Left kidney (tissue), 2 donors: ENCODE measurements around the gene CACNA1B. TPM values are rescaled to one million over a fixed set of nuclear protein-coding genes. Genes with fewer than 3 reads are reported as not detected.

Experiments
- DNase-seq: peaks from one replicate; pipeline ENCODE4 v3.0.0-alpha.2; 2013
- polyA plus RNA-seq: library from polyadenylated mRNA; unstranded; fragments of 120-200 nt; gene quantifications from one replicate; pipeline ENCODE4 v1.2.1, GENCODE V29; 2013; ENCODE audit not compliant: insufficient read length

The CACNA1B gene
- polyA plus RNA-seq, 1 donor = 0.52 TPM

DNA sequence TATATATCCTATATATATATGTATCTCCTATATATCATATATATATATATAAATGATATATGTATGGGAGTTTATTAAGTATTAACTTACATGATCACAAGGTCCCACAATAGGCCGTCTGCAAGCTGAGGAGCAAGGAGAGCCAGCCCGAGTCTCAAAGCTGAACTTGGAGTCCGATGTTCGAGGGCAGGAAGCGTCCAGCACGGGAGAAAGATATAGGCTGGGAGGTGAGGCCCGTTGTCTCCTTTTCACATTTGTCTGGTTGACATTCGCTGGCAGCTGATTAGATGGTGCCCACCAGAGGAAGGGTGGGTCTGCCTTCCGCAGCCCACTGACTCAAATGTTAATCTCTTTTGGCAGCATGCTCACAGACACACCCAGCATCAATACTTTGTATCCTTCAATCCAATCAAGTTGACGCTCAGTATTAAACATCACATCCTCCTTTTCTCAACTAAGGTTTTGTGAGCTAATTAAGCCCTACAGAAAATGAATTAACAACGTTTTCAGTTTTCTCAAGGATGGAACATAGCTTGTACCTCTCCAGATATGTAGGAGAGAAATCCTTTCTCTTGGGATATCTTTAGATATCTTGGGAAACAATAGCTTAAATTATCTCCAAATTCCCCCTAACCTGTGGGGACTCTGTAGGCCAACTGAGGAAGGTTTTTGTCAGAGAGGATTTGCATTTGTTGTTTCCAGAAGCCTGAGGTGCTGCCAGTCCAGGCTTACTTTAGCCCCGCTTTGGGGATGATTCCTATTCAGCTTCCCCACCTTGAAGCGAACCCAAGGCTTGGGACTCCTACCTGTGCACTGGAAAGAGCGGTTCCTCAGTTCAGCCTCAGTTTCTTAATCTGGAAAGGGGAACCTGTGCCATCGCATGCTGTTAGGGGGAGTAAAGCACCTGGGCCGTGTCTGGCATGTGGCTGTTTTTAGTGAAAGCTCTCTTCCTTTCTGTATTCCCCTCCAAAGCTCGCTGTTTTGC is 163.2 kb downstream of the CACNA1B start:
- no peak for DNase-seq

DNA sequence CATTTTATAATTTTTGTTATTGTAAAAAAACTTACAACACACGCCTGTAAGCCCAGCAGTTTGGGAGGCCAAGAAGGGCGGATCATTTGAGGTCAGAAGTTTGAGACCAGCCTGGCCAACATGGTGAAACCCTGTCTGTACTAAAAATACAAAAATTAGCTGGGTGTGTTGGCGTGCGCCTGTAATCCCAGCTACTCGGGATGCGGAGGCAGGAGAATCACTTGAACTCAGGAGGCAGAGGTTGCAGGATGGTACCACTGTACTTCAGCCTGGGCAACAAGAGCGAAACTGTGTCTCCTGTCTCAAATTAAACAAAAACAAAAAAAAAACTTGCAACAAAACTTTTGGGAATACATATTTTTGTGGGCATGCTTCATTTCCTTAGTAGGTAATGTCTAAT is 164.6 kb downstream of the CACNA1B start:
- DNase-seq = no peak

DNA sequence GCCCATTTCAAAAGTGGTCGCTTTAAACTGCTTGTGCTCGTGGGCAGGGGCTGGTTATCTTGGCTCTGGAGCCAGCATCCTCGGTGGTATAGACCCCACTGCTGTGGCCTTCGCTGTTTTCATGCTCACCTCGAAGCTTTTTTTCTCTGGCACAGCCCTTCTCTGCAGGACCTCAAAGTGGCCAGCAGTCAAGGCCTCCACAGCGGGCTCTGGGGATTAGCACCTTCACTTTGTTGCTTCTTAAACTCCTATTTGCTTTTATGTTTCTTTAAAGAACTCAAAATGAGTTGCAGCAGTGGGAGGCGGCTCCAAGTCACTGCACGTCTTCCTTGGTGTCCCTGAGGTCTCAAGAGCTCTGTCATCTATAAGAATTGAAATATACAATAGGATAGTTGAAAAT is 165.1 kb downstream of the CACNA1B start:
- no peak for DNase-seq

DNA sequence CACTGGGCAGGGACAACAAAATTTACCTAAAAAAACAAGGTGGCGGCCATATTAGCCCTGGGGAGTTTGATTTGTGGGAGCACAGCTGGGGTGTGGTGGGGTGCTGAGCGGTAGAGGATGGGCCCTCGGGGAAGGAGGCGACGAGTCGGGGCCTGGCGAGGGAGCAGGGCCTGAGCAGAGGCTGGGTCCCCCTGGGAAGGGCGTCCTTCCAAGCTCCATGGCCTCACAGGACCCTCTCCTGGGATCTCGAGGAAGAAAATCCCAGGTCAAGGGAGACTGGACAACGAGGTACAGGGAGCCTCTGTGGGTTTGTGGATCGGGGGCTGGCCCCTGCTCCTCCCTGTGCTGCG is 165.5 kb downstream of the CACNA1B start:
- no peak for DNase-seq

DNA sequence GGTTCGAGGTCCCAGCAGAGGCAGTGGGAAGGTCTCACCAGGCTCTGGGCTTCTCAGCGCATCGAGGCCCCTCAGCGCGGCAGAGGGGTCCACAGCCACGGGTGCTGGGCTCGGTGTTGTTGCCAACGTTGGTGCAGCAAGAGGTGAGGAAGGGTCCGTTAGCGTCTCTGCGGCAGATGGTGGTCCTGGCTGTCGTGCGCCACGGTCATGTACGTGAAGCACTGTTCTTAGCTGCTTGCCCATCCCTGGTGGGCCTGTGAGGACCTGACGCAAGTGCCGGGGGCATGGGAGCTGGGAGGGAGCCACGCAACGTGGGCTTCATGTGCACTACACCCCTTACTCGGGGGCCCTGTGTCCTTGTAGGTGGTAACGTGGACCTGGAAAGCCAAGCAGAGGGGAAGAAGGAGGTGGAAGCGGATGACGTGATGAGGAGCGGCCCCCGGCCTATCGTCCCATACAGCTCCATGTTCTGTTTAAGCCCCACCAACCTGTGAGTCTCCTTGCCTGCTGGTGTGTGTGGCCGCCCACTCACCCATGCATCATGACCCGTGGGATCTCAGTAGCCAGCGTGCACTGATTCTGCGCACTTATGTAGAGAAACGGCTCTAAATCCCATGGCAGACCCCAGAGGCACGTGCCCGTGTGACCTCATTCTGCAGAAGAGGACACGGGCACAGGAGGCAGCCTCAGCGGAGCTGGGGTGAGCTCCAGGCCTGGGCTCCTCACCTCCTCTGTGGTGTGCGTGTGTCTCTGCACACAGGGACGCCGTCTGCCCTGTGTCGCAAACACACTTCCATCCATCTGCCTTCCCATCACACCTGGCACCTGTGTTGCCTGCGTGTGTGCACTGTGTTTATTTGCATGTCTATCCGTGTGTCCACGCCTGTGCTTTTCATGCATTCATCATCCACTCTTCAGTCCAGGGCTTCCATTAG is 166.1 kb downstream of the CACNA1B start:
- DNase-seq = no peak

DNA sequence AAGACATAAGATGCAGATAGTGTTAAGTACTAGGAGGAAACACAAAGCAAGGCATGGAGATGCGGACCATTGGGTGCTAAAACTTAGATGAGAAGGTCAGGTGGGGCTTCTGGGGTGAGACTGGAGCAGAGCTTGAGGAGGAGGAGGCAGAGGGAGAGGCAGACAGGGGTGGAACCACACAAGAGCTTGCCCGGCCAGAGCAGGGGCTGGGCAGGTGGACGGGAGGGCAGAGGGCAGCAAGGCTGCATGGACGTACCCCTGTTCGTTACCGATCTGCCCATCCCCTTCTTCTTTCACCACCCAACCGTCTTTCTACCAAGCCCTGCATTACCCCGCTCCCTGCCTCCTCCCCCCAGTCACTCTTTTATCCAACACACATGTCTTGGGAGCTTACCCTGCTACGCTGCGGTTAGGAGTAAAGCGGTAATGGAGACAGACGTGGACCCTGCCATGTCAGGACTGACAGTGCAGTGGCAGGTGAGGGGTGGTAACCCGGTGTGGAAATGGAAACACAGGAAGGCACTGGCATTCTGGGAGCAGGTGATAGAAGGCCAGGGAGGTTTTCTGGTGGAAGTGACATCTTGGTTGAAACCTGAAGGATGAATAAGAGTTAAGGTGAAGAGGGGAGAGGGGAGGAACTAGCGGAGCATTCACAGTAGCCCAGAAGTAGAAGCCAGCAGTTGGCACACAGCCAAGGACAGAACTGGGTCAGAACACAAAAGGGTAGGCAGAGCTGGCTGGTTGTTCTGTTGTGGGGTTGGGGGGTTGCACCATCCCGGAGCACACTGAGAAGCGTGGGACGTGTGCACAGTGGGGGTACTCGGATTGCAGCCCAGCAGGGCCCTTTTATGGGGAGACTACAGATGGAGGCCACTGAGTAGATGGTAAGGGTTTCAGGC is 167.2 kb downstream of the CACNA1B start:
- DNase-seq = no peak

DNA sequence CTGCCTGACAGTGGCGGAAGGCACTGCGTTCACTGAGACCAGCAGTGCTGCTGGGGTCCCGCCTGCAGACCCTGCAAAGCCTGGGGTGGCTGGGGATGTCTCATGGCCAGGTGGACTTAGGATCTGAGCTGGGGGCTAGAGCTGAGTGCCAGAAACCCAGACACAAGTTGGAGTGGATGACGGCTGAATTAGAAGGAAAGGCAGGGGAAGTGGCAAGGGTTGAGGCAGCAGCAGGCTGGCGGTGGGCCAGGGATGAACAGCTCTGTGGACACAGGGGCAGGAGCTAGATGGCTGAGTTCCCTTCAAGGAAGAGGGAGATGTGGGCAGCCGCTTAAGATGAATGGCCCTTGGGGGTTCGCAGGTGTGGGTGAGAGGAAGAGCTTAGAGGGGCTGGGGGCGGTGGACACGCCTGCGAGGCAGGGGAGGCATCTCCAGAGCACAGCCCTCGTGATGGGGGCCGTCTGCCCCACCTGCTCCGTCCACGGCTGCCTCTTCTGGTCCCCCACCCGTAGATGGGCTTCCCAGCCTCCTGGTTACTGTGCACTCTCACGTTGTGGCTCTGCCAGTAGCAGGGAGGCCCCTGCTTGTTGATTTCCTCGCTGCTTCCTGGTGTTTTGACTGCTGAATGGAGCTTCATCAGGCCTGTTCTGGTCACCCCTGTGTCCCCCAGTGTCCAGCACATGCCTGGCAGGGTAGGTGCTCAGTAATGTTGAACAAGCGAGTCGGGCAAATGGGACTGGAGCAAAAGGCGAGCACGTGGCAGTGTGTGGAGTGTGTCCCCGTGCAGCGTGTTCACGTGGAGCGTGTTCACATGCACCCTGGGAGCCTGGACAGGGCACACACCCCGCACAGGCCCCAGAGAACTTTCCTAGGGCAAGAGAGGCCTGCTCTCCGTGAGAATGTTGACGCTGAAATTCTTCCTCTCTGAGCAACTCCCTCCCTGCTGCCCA is 168.2 kb downstream of the CACNA1B start:
- DNase-seq = no peak

DNA sequence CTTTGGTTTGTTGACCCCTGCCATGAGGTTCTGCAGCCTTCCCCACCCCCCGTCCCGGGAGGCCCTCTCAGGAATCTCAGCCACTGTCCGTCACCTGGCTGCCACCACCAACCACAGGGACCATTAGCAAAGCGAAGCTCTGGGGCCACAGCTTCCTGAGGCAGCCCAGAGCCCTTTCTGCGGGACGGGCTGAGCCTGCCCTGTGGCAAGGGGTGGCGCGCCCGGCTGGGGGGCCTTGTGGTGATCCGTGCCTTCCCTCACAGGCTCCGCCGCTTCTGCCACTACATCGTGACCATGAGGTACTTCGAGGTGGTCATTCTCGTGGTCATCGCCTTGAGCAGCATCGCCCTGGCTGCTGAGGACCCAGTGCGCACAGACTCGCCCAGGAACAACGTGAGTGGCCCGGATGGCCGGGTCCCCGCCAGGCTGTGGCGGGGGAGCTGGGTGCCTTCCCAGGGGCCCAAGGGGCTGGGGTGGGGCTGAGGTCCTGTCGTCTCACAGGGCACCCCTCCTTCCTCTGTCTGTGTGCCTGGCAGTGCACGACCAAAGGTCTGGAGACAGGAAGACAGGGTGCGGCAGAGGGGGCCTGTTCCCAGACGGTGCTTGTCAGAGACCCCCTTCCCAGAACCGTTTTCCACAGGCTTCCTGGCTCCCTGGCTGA is 169.2 kb downstream of the CACNA1B start:
- no peak for DNase-seq

DNA sequence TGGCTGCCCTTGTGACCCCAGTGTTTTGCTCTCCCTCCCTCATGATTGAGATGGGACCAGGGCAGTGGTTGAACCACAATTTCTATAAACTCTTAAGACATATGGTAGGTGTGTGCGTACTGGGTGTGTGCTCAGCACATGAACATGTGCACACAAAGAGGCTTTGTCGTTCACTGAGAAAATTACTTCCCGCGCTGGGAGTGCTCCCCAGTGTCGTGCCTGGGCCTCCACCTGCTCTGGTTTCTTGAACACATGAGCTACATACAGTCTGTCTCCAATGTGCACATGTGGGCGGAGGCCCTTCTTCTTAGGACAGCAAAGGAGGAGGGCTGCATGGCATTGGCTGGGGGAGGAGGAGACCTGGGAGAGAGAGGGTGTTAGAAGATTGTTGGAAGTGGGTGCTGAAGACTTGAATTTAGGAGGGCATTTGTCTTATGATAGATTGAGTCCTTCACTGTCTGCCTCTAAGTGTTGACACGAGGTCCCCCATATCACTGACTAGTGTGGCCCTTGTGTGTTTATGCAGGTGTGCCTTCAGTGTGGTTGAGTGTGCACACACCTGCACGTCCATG is 170.0 kb downstream of the CACNA1B start:
- DNase-seq = no peak

DNA sequence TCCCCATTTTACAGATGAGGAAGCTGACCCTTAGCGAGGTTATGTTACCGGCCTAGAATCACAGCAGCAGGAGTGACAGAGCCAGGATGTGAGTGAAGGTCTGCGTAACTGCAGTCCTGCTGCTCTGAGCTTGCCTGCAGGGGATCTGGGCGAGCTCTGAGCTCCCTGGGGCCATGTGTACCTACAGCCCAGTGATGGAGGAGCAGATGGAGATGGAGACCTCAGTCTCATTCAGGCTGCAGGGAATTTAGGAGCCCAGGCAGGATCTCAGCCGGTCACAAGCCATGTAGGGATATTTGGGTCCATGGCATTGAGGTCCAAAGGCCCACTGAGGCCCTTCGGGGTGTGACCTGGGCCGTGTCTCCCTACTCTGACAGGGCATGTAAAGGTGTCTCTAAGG is 170.6 kb downstream of the CACNA1B start:
- no peak for DNase-seq

DNA sequence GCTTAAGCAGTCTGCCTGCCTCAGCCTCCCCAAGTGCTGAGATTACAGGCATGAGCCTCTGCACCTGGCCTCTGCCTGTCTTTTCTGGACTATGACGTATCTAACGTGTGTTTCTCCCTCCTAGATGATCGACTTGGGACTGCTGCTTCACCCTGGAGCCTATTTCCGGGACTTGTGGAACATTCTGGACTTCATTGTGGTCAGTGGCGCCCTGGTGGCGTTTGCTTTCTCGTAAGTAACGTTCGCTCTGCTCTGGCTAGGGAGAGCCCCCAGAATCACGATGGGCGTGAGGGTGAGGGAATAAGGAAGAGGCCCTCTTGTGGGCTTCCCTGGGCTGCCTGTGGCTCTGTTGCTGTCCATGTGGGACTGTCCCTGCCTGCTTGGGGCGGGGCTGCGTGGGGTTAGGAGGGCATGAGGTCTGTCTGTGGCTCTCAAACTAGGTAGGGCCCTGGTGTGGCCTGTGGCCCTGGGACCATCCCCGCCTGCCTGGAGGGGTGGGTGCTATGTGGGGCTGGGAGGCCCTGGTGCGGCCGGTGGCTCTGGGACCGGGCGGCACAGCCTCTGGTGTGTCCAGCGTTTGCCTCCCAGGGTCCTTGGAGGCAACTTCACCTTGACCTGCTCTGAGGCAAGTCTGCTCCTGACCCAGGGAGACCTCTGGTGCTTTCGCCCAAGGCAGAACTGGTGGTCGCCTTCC is 171.7 kb downstream of the CACNA1B start:
- no peak for DNase-seq

DNA sequence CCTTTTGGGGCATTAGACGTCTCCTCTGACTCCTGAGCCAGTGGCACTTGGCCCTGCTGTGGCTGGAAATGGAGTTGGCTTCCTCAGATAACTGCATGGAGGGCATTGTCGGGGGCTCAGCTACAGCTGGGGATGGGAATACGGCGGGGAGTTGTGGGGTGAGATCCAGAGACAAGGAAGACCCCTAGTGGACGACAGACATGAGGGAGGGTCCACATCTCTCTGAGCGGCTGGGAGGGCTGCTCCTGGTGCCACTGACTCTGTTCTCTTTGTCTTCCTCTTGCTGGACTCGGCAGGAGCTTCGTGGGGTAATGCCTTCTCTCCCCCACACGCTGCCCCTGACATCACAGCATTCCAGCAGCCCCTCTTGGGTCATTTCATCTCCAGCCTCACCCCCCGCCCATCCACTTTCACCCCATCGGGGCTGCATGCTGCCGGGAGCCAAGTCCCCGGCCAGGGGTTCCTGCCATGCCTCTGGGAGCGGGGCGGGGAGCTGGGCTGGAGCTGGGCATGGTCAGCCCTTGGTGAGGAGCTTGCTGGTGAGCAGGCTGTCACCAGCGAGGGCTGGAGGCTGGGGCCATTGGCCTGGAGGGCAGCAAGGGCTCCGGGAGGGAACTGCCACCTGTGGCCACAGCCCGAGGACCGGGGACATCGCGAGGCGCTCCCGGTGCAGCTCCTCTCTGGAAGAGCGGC is 172.3 kb downstream of the CACNA1B start:
- DNase-seq = no peak

DNA sequence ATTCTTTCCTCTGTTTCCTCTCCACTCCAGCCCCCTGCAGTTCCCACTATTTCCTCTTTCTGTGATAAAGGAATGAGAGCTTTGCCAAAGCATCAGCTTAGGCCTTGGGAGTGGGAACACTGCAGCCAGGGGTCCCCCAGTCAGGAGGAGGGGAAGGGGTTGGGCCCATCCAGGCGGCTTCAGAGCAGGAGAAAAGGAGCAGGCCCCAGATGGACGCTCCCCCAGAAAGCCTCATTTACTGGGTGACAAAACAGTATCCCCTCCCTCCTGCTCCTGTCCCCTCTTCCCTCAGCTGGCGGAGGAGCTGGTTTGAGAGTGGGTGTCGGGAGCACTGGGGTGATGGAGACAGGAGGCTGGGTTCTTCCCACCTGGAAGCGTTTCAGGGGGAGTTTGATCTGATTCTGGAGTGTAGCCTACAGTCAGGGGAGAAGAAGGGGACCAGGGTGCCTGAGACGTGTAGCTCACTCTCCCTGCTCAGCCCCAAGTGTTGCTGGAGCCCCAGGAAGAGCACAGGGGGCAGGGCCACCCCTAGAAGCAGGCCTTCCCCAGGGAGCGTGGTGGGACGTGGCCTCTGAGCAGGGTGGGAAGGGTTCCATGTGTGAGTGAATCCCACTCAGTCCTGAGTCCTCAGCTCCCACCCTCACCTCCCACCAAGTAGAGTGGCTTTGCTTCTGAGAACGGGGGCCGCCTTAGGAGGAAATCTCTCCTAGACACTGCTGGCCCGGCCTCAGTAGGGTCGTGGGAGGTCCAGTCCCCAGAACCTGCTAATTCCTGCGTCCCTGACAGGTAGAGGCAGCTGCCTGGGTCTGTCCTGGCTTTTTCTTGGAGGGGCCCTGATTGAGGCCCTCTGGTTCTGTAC is 173.1 kb downstream of the CACNA1B start:
- DNase-seq = no peak

DNA sequence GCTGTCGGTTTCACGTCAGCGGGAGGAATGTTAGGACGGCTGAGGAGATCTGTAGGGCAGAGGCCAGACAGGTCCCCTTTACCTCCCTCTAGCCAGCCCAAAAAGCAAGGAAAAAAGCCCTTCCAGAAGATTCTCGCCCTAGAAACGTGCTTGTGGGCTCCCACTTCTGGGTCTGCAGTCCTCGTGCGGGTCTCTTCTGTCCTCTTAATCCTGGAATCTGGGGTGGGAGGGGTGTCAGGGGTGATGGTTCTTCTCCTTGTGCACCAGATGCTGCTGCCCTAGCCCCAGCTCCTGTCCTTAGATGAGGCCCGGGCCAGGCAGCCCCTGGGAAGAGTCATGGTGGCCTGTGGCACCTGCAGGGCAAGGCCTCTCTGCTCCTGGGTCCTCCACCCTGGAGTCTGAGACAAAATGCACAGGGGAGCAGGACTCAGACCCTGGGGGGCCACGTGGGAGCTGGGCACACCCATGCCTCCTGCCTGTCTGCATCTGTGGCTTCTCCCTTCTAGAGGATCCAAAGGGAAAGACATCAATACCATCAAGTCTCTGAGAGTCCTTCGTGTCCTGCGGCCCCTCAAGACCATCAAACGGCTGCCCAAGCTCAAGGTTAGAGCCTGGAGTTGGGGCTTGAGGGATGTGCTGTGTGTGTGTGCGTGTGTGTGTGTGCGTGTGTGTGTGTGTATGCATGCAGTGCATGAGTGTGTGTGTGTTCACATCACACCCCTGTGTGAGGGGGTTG is 174.2 kb downstream of the CACNA1B start:
- no peak for DNase-seq

DNA sequence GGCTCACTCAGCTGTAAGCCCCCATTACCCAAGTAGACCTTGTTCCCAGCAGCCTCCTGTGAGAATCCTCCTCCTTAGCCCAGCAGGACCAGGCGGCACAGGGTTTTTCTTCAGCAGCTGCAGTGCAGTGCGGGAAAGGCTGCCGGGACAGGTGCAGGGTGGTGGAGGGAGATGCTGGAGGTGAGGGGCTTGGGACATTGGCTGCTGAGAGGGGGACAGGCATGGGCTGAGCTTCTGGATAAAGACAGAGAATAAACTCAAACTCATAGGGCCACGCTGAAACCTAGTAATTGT is 174.7 kb downstream of the CACNA1B start:
- DNase-seq = no peak

DNA sequence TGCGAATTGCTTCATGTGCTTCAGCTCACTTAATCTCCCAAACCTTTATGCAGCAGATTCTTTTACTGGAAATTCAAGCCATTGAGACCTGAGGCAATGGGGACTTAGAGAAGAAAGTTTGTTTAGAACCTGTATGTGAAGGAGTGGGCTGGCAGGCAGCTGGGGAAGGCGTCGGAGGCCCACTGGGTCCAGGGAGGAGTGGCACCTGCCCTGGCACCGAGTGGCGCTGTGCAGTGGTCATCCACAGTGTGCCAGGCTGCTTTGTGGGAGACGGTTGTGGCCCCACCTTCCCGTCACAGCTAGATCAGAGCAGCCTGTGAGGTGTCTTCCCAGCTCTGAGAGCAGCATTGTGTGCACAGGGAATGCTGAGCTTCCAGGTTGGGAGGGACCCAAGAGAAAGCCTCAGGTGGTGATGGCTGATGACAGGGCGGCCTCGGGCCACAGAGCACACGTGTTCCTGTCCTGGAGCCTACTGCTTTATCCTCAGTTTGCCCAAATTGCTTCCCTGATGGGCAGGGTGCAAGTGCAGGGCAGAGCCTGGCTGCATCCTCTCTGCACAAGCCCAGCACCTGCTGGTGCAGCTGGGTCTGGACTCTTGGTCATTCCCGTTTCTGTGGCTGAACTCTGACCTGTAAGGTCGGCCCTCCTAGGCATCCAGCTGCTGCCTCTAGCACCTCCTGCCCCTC is 175.2 kb downstream of the CACNA1B start:
- no peak for DNase-seq
